ENCODE measurements around the gene P2RY1. TPM values are rescaled to one million over a fixed set of nuclear protein-coding genes. Genes with fewer than 3 reads are reported as not detected.

The P2RY1 gene
- polyA plus RNA-seq, 1 experiment, result 0.09 TPM

- ChIA-PET POLR2A (no interaction called here), CTCF (no interaction called here)
- H3K4me3 ChIP-seq (ENCODE audit: low read depth, low read length), result no peak overlapping the region
- H3K9me3 ChIP-seq (ENCODE audit: control insufficient read depth, insufficient read depth, low read length), result no peaks in the 10 kb centered on the region
- no peaks in the 10 kb centered on the region for H3K27me3 ChIP-seq (ENCODE audit: control insufficient read depth, insufficient read depth, low read length)
- no peak for TF ChIP-seq CTCF (IDR thresholded peaks at IDR 0.05; ENCODE audit: low read depth, low read length)
- no peak overlapping the region for H3K27ac ChIP-seq (ENCODE audit: low read depth, low read length)
- no peak for DNase-seq (ENCODE audit: low read depth, low spot score)
These were observed 44.9 kb downstream of the P2RY1 start for GRCh38 chr3:152879790-152880174.

- Histone ChIP-seq H3K9me3 (ENCODE audit: control insufficient read depth, insufficient read depth, low read length) (no peaks in the 10 kb centered on the region), H3K4me3 (ENCODE audit: low read depth, low read length) (no peak overlapping the region), H3K27ac (ENCODE audit: low read depth, low read length) (no peak overlapping the region), H3K27me3 (ENCODE audit: control insufficient read depth, insufficient read depth, low read length) (no peaks in the 10 kb centered on the region)
- DNase-seq (ENCODE audit: low read depth, low spot score), result no peak
- ChIA-PET POLR2A (no interaction called here), CTCF (no interaction called here)
- no peak for TF ChIP-seq CTCF (IDR thresholded peaks at IDR 0.05; ENCODE audit: low read depth, low read length)
These were observed 50.1 kb downstream of the P2RY1 start for GRCh38 chr3:152885076-152885475.

Small RNA genes lying within 50 kb of the gene (small RNA-seq; reads per million reads assigned to genes)
- not detected for gene ATP5MGP5 (ENCODE audit: insufficient read length, low read depth)
